Transverse colon (tissue), 4 donors: Measurements from ENCODE around the gene TDRD3. TPM values are rescaled to one million over a fixed set of nuclear protein-coding genes. Genes with fewer than 3 reads are reported as not detected.

ENCODE experiments used
- DNase-seq: peaks from one replicate; pipeline ENCODE4 v3.0.0-alpha.2; 2019
- H3K27ac ChIP-seq, 4 donors: fragments of 200-600 bp; sonication (generic); 2 replicates each; pipeline ENCODE4 v1.5.1; 2016 to 2018; ENCODE audit warnings: inconsistent platforms in 4 of 4
- H3K27me3 ChIP-seq: fragments of 200-600 bp; sonication (generic); 2 replicates; pipeline ENCODE4 v1.5.1; 2017; ENCODE audit warnings: inconsistent platforms
- H3K36me3 ChIP-seq, 4 donors: fragments of 200-600 bp; sonication (generic); 2 replicates each; pipeline ENCODE4 v1.5.1; 2017 to 2019; ENCODE audit warnings: inconsistent platforms in 4 of 4
- H3K4me1 ChIP-seq, 4 donors: fragments of 200-600 bp; sonication (generic); 2 replicates each; pipeline ENCODE4 v1.5.1; 2017 to 2020; ENCODE audit warnings: inconsistent platforms in 4 of 4
- H3K4me3 ChIP-seq, 4 donors: fragments of 200-600 bp; sonication (generic); 1 replicate in 1 of 4; 2 replicates in 3 of 4; pipeline versions ENCODE4 v1.5.1 to v1.6.1; 2017 to 2019; ENCODE audit warnings: inconsistent platforms in 4 of 4
- H3K9me3 ChIP-seq, 2 donors: fragments of 200-600 bp; sonication (generic); 2 replicates each; pipeline ENCODE4 v1.5.1; 2017 to 2019; ENCODE audit warnings: inconsistent platforms in 2 of 2
- CTCF ChIP-seq, 5 experiments: fragments of 200-600 bp in 3 of 5; fragments of 450-650 bp in 2 of 5; sonication (generic) in 3 of 5; IDR thresholded peaks; 1 replicate in 2 of 5; 2 replicates in 3 of 5; pipeline ENCODE4 v1.5.1; 2016 to 2017; ENCODE audit warnings: antibody characterized with exemption in 5 of 5, inconsistent platforms in 3 of 5, mild to moderate bottlenecking in 2 of 5, moderate library complexity in 1 of 5
- EP300 ChIP-seq: sonication (generic); formaldehyde crosslinking; IDR thresholded peaks from one replicate; pipeline ENCODE4 v1.6.1; 2017; ENCODE audit warnings: antibody characterized with exemption, low read depth
- POLR2A ChIP-seq: fragments of 450-650 bp; IDR thresholded peaks from one replicate; pipeline ENCODE4 v1.6.1; 2016; ENCODE audit warnings: antibody characterized with exemption, mild to moderate bottlenecking, moderate library complexity
- POLR2AphosphoS5 ChIP-seq, 3 donors: sonication (generic); formaldehyde crosslinking; IDR thresholded peaks; one replicate each; pipeline ENCODE4 v1.6.1; 2016; ENCODE audit warnings: antibody characterized with exemption in 3 of 3
- WGBS, 2 donors: methylation state at CpG; one replicate each; pipeline ENCODE4 v1.1.5; 2018; ENCODE audit warnings: low coverage in 1 of 2; 5-methylcytosine and 5-hydroxymethylcytosine counted together
- in situ Hi-C, 4 donors: fragments of 200-750 bp; cut with MboI; loops; one replicate each; pipeline versions ENCODE4 v1.15.0 to v1.15.1; 2017; ENCODE audit warnings: low sequenced_read_pairs in 3 of 4, low pct_ligation_motif_present in 1 of 4, low pct_unique_long_range_greater_than_20kb in 1 of 4
- intact Hi-C: fragments of 100-400 bp; cut with DNase I; formaldehyde crosslinking; loops from one replicate; pipeline ENCODE4 v1.15.1; 2023; ENCODE audit warnings: low total_unique reads
- total RNA-seq, 4 donors: library from RNA; depleted of rRNA; stranded (reverse); fragments of >200 nt; gene quantifications; one replicate each; pipeline ENCODE4 v1.1.0, GENCODE V29; 2016

TDRD3 gene
- 10 to 100 TPM; 20.9 to 73.4 (median 33.9) TPM for total RNA-seq

GRCh38 chr13:60396783-60397703, at the start of gene TDRD3:
Gene TDRD3 (plus strand): TSS chr13:60397220. CDS start chr13:60397365, 145 bp downstream.
- intact Hi-C loops = no loop called here
- H3K4me1 ChIP-seq = peaks cover 3 to 40% (median 22%) of the 10 kb centered on the region in 4 donors
- H3K27ac ChIP-seq = peak within 1 kb of the TSS; percentile 99 to 100 (median 99)
- no peaks in the 10 kb centered on the region for H3K27me3 ChIP-seq
- H3K9me3 ChIP-seq = no peaks in the 10 kb centered on the region
- 1% methylated on average over 63 of the region's 84 CpGs; no CpG with 5 or more reads in 1 of the 2 donors for WGBS, 2 donors
- DNase-seq = peak; percentile 86
- H3K4me3 ChIP-seq = peak within 1 kb of the TSS; percentile 73 to 95 (median 75)
- in situ Hi-C loops = loop anchor here in 1 of 4 donors (25.0 kb wide), 1 partner anchor 235 kb away; the partner anchor contains the start of gene DIAPH3
- TF ChIP-seq POLR2AphosphoS5 (IDR thresholded peaks at IDR 0.05) (peak; percentile 58 to 84 (median 79)), EP300 (no peak), CTCF (IDR thresholded peaks at IDR 0.05) (peak; percentile 61 to 95 (median 77)), POLR2A (peak; percentile 67)
- H3K36me3 ChIP-seq = no peaks in the 10 kb centered on the region

GRCh38 chr13:60347690-60348089, 49.3 kb upstream of the TDRD3 start:
- intact Hi-C loops = no loop called here
- no peak for TF ChIP-seq EP300
- TF ChIP-seq POLR2A = no peak
- TF ChIP-seq CTCF (IDR thresholded peaks at IDR 0.05) = no peak
- TF ChIP-seq POLR2AphosphoS5 (IDR thresholded peaks at IDR 0.05) = no peak
- no peaks in the 10 kb centered on the region for H3K4me1 ChIP-seq
- no peak overlapping the region for H3K4me3 ChIP-seq
- H3K9me3 ChIP-seq = peaks cover 0 to 5% of the 10 kb centered on the region in 2 donors
- H3K27me3 ChIP-seq = no peaks in the 10 kb centered on the region
- 69% methylated on average over 2 of the region's 2 CpGs; no CpG with 5 or more reads in 1 of the 2 donors for WGBS, 2 donors
- no peak overlapping the region for H3K27ac ChIP-seq
- in situ Hi-C loops = loop anchor here in 1 of 4 donors (25.0 kb wide), 2 partner anchors 660 to 960 kb away; no protein-coding TSS in a partner anchor
- no peaks in the 10 kb centered on the region for H3K36me3 ChIP-seq
- DNase-seq = no peak

GRCh38 chr13:60348097-60348496, 48.9 kb upstream of the TDRD3 start:
- H3K9me3 ChIP-seq = peaks cover 0 to 5% of the 10 kb centered on the region in 2 donors
- WGBS, 2 donors = 60% methylated on average over 3 of the region's 3 CpGs; no CpG with 5 or more reads in 1 of the 2 donors
- H3K27me3 ChIP-seq = no peaks in the 10 kb centered on the region
- in situ Hi-C loops = loop anchor here in 1 of 4 donors (25.0 kb wide), 2 partner anchors 661 to 961 kb away; no protein-coding TSS in a partner anchor
- TF ChIP-seq POLR2AphosphoS5 (IDR thresholded peaks at IDR 0.05) = no peak
- no peak for TF ChIP-seq CTCF (IDR thresholded peaks at IDR 0.05)
- TF ChIP-seq POLR2A = no peak
- TF ChIP-seq EP300 = no peak
- no peak overlapping the region for H3K27ac ChIP-seq
- H3K4me3 ChIP-seq = no peak overlapping the region
- H3K36me3 ChIP-seq = no peaks in the 10 kb centered on the region
- H3K4me1 ChIP-seq = no peaks in the 10 kb centered on the region
- intact Hi-C loops = no loop called here
- DNase-seq = no peak

GRCh38 chr13:60351326-60351725, 45.7 kb upstream of the TDRD3 start:
- WGBS, 2 donors = 50% methylated on average over 2 of the region's 2 CpGs; no CpG with 5 or more reads in 1 of the 2 donors
- H3K4me1 ChIP-seq = no peaks in the 10 kb centered on the region

More at GRCh38 chr13:60351326-60351725, 45.7 kb upstream of the TDRD3 start:
- peaks cover 0 to 5% of the 10 kb centered on the region in 2 donors for H3K9me3 ChIP-seq
- no peaks in the 10 kb centered on the region for H3K27me3 ChIP-seq
- no peak for DNase-seq
- no peak overlapping the region for H3K27ac ChIP-seq
- H3K36me3 ChIP-seq = no peaks in the 10 kb centered on the region
- H3K4me3 ChIP-seq = no peak overlapping the region
- TF ChIP-seq EP300 (no peak), POLR2A (no peak), CTCF (IDR thresholded peaks at IDR 0.05) (no peak), POLR2AphosphoS5 (IDR thresholded peaks at IDR 0.05) (no peak)
- intact Hi-C loops (no loop called here), in situ Hi-C loops (no loop called here)
